A549 (cell line): Measurements from ENCODE around the gene ALDH3B2.

Experiments
- CEBPB ChIP-seq, 2 experiments: fragments of >200 bp in 1 of 2; sonication (Bioruptor Twin) in 1 of 2; formaldehyde crosslinking in 1 of 2; IDR thresholded peaks; 2 replicates each; pipeline ENCODE4 v1.6.1; 2012 to 2016
- CTCF ChIP-seq: fragments of >200 bp; sonication (Bioruptor Twin); formaldehyde crosslinking; IDR thresholded peaks from 3 replicates; pipeline ENCODE4 v1.5.1; 2016
- FOSB ChIP-seq: fragments of 250-450 bp; sonication (Bioruptor Pico); IDR thresholded peaks from 2 replicates; pipeline ENCODE4 v1.5.0; 2020; ENCODE audit warnings: mild to moderate bottlenecking, moderate library complexity
- HDAC2 ChIP-seq: fragments of 200-600 bp; sonication (generic); IDR thresholded peaks from 2 replicates; pipeline ENCODE4 v1.6.1; 2016
- HOXB5 ChIP-seq: fragments of 250-450 bp; sonication (Bioruptor Pico); IDR thresholded peaks from 2 replicates; pipeline ENCODE4 v1.5.0; 2020; ENCODE audit warnings: mild to moderate bottlenecking, moderate library complexity
- JUN ChIP-seq, 2 experiments: fragments of >200 bp; sonication (Bioruptor Twin); formaldehyde crosslinking; IDR thresholded peaks; 2 replicates in 1 of 2; 3 replicates in 1 of 2; pipeline ENCODE4 v1.6.1; 2016 to 2017
- POLR2A ChIP-seq: IDR thresholded peaks from 2 replicates; pipeline ENCODE4 v1.6.1; 2012; ENCODE audit warnings: mild to moderate bottlenecking, low read length
- TP53 ChIP-seq: fragments of 250-450 bp; sonication (Bioruptor Pico); IDR thresholded peaks from 2 replicates; pipeline ENCODE4 v1.5.0; 2021; ENCODE audit warnings: mild to moderate bottlenecking, moderate library complexity
- ZC3H11A ChIP-seq: fragments of 450-650 bp; IDR thresholded peaks from 2 replicates; pipeline ENCODE4 v1.6.1; 2014; ENCODE audit warnings: antibody characterized with exemption, mild to moderate bottlenecking
- TF ChIP-seq, protein P1 (sequence below): fragments of 200-600 bp; sonication (generic); IDR thresholded peaks from 2 replicates; pipeline ENCODE4 v1.6.1; 2016; ENCODE audit warnings: antibody characterized with exemption, mild to moderate bottlenecking, moderate library complexity

DNA sequence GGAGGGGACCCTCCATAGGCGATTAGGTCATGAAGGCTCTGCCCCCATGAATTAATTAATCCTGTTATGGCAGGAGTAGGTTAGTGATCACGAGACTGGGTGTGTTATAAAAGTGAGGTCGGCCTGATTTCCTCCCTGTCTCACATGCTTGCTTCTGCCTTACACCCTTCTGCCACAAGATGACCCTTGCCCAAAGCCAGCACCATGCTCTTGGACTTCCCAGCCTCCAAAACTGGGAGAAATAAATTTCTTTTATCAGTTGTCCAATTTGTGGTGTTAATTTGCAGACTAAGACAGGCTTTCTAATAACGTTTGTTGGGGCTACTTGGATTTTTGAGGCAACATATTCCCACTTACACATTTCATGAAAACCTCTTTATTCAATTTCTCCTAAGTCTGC lies 23.4 kb upstream of the ALDH3B2 start:
- TF ChIP-seq HDAC2 = no peak
- no peak for TF ChIP-seq CTCF
- TF ChIP-seq, protein P1, sequence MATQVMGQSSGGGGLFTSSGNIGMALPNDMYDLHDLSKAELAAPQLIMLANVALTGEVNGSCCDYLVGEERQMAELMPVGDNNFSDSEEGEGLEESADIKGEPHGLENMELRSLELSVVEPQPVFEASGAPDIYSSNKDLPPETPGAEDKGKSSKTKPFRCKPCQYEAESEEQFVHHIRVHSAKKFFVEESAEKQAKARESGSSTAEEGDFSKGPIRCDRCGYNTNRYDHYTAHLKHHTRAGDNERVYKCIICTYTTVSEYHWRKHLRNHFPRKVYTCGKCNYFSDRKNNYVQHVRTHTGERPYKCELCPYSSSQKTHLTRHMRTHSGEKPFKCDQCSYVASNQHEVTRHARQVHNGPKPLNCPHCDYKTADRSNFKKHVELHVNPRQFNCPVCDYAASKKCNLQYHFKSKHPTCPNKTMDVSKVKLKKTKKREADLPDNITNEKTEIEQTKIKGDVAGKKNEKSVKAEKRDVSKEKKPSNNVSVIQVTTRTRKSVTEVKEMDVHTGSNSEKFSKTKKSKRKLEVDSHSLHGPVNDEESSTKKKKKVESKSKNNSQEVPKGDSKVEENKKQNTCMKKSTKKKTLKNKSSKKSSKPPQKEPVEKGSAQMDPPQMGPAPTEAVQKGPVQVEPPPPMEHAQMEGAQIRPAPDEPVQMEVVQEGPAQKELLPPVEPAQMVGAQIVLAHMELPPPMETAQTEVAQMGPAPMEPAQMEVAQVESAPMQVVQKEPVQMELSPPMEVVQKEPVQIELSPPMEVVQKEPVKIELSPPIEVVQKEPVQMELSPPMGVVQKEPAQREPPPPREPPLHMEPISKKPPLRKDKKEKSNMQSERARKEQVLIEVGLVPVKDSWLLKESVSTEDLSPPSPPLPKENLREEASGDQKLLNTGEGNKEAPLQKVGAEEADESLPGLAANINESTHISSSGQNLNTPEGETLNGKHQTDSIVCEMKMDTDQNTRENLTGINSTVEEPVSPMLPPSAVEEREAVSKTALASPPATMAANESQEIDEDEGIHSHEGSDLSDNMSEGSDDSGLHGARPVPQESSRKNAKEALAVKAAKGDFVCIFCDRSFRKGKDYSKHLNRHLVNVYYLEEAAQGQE = no peak
- TF ChIP-seq HOXB5 (CRISPR knock-in tag) = no peak
- TF ChIP-seq ZC3H11A = no peak
- TF ChIP-seq JUN (IDR thresholded peaks at IDR 0.05) = no peak
- TF ChIP-seq POLR2A = no peak
- no peak for TF ChIP-seq FOSB
- TF ChIP-seq CEBPB (IDR thresholded peaks at IDR 0.05) = no peak
- TF ChIP-seq TP53 (CRISPR knock-in tag) = no peak
